Body of pancreas (tissue), 4 donors: Measurements from ENCODE around the gene CHCHD6.

ENCODE experiments used
- CTCF ChIP-seq, 7 experiments: fragments of 450-650 bp in 4 of 7; fragments of 200-600 bp in 3 of 7; sonication (generic) in 3 of 7; IDR thresholded peaks; one replicate each; pipeline ENCODE4 v1.5.1; 2016 to 2019; ENCODE audit warnings: antibody characterized with exemption in 7 of 7
- POLR2A ChIP-seq, 3 donors: fragments of 450-650 bp; IDR thresholded peaks; one replicate each; pipeline ENCODE4 v1.6.1; 2016; ENCODE audit warnings: antibody characterized with exemption in 3 of 3, mild to moderate bottlenecking in 2 of 3

DNA sequence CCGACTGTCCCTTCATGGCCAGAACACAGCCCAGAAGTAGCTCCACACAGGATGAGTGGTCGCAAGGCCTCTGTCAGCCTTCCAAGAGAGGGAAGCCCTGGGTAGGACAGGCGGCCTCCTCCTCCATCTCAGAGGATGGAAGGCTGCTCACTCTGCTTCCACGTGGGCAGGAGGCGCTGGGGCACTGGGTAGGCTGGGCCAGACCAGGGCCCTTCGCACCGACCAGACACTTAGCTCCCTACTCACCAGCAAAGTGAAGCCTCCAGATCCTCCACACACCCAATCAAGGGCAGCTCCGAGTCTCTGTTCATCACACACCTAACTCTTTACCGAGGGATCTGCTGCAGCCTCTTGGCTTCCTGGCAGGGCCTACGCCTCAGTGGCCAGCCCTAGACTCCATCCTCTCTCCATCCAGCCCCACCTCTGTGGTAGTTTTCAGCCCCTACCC, 254.6 kb downstream of the CHCHD6 start:
- TF ChIP-seq CTCF (IDR thresholded peaks at IDR 0.05) (no peak), POLR2A (IDR thresholded peaks at IDR 0.05) (no peak)
